HG03064 (cell line): ENCODE results near the gene TBX3.

ENCODE experiments used
- ATAC-seq: cut with Tn5 transposase; IDR thresholded peaks from one replicate; pipeline ENCODE4 v1.9.1; 2021; ENCODE audit warnings: low read depth; ENCODE audit not compliant: unreplicated experiment

Gene TBX3

DNA sequence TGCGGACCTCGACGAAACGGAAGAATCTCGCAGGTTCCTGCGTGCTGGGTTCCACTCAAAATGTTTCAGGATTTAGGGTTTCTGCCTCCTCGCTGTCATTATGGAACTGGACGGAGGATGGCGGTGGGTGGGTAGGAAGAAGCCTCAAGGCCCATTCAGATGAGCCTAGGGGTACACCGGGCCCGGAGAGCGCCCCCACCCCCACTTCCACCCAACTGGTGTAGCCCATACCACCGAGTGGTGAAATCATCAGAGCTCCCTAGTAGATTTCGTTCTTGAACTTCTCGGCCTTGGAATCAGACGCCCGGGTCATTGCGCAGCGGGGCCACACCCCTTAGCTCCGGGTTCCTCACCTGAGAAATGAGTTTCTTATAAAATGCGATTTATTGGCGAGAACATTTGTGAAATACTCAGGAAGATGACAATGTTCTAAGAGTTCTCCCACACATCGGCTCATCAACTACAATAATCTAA, 13.3 kb upstream of the TBX3 start:
- no peak for ATAC-seq

DNA sequence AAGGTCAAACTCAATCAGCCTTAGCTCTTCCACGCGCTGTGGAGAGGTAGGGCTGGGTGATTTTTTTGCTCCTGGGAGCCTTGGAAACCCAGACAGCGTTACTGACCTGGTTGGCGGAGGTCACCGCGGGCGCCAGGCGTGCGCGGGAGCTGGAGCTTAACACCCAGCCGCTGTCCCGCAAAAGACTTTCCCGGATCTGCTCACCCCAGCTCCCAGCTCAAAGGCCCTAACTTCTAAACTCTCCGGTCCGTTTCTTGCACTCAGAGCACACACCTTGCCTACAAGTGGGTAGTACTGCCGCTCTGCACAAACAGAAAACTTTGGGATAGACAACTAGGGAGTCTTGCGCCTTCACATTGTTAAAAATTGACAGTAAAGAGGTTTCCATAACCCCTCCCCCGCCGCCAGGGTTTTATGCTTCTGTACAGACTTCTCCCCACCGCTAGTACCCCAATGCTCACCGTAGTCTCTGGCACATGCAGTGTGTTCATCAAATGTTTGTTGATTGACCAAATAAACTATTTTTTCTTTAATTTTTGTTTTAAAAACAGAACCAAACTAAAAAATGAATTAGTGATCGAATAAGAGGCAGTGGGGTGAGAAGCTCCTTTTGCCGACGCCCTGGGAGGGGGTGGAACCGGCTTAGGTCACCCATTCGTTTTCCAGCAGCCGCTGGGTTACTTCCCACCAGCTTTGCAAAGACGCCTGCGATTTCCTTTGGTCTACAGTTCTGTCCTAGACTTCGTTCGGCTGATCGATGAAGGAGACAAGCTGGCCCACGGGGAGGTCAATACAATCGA, 12.7 kb upstream of the TBX3 start:
- no peak for ATAC-seq

DNA sequence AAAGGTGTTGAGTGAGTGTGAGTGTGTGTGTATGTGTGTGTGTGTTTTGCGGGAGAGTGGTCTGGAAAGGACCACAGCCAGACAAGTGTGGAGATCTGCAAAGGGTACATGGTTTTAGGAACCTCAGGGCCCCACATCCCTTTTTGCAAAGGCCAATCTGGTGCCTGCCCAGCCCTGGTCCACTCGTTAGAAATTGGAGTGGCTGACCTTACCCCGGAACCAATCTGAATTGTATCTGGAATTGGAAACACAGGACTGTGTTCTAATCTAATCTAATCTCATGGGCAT, 11.3 kb upstream of the TBX3 start:
- ATAC-seq, result no peak

DNA sequence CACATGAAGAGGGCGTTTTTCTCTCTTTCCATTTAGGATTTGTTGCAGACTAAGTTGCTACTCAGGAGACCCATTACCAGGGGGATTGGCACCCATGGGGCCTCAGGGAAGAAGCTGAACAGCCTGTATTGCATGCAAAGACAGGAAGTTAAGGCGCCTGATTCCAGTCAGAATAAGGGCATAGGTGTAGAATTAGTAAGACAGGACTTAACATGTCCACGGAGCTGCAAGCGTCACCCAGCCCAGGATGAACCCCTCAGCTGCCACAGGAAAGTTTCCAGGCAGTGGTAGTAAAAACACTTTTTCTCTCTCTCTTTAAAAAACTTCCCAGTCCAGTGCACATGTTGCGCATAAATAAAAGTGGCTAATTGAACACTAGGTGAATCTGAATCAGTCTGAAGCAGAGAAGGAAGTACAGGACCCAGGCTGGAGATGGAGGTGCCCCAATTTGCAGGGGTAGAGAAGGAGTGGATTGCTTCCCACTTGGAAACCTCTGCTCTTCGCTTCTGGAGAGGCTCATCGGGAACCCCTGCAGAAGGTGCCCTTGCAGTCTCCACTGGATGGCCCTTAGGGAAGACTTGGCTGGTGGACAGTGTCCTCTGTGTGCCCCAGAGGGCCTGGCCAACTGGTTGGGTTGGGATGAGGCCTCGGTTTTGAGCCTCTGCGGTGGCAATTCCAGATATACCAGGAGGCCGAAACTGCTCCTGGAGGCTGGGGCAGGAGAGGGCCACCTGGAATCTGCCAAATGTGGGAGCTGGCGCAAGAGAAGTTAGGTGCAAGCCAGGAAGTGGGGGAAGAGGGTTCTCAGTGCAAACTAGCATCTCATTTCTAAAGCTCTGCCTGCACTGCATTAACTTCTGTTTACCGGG, 10.7 kb upstream of the TBX3 start:
- ATAC-seq, result no peak

DNA sequence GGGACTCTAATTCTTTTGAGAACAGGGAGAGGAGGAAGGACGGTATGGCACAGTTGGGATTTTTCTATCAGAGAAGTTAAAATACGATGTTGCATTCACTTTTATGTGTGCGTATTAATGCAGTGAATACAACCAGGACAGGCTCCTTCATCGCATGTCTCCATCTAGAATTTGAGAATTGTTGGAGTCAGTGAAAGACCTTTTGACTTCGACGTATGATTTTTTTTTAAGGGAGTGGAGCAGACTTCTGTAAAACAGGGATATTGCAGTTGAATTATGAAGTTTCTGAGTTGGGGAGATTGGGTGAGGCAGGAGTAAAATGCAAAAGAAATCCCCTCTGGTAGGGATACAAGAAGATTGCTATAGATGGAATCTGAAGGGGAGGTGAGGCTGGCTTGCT, 9.6 kb upstream of the TBX3 start:
- no peak for ATAC-seq

DNA sequence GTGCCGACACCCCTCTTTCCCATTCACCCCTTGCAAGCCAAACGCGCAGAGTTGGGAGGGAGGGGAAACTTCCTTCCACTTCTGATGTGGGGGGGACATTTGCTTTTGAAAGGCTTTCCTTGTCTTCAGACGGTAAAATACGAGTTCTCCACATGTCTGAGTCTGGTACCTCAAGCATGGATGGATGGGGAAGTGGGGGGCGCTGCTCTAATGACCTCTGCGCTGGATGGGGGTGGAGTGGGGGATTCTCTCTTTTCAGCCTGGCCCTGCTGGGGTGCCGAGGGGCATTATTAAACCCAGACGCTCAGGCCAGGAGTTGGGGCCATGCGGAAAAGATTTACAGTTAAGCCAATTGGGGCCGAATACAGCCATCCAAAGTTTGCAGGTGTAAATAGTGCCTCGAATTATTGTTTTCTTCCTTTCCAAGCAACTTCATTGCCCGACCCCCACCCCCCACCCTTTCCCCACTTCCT, 9.1 kb upstream of the TBX3 start:
- no peak for ATAC-seq

DNA sequence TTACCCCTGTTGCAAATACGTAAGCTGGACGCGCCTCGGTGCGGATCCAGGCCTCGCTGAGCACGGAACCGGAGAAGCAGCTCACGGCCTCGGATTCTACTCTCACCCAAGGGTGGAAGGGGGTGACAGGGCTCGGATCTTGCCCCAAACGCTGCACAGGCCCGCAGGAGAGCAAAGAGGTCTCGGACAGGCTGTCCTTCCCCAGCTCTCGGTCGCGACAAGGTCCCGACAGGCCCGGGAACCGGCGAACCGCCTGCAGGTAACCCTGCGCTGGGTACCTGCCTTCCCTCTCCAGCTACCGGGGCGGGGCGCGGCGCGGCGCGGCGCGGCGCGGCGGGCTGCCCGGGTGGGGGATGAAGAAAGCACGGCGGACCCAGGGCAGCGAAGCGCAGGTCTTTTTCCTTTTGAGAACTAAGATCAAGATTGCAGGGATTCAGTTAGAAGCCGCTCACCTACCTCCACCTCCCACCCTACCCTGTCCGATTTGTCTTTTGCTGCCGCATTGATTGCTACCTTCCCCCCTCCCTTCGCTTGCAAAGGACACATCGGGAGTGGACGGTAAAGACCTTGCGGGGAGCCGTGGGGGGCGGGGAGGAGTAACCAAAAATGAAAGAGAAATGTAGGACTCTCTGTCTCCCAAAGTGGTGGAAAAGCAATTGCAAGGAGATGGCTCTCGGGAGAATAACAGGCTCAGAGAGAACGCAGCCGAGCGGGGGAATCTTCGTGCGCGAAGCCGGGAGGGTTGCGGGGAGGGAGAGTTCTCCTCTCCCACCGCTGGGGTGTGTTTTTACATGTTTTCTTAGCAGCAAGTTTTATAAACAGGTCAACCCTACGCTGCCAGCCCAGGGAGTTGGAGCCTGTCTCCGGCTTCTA, 8.4 kb upstream of the TBX3 start:
- ATAC-seq, result no peak

DNA sequence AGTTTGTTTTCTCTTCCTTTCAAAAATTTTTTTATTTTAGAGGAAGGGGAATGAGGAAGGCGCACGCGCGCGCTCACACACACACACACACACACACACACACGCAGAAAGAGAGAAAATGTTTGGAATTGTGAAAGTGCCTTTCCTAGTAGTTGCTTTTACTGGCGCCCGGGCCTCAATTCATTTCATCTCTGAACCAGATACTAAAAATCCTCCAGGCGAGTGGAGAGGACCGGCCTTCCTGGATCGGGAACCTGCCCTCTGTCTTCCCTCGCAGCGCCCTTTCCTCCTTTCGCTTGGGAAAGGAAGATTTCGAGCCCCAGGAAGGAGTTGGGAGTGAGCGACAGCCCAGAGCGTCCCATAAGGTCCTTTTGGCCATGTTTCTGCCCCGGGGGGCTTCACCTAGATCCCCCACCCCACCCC, 7.8 kb upstream of the TBX3 start:
- ATAC-seq, result no peak

DNA sequence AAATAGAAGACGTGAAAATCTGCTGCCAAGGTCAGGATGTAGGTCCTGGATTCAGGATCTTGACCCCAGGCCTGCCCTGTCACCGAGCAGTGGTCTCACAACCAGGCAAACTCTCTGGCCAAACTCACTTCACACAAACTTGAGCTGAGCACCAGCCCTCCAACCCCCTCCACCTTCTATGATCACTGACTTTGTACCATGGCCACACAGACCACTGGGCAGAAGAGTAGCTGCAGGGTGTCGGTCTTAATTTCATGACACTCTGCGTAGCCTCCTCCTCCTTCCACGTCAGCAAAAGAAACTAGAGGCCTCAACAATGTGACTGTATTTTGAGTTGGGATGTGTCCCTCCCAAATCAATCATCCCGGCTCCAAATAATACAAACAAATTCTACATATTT, 7.2 kb upstream of the TBX3 start:
- ATAC-seq, result no peak

DNA sequence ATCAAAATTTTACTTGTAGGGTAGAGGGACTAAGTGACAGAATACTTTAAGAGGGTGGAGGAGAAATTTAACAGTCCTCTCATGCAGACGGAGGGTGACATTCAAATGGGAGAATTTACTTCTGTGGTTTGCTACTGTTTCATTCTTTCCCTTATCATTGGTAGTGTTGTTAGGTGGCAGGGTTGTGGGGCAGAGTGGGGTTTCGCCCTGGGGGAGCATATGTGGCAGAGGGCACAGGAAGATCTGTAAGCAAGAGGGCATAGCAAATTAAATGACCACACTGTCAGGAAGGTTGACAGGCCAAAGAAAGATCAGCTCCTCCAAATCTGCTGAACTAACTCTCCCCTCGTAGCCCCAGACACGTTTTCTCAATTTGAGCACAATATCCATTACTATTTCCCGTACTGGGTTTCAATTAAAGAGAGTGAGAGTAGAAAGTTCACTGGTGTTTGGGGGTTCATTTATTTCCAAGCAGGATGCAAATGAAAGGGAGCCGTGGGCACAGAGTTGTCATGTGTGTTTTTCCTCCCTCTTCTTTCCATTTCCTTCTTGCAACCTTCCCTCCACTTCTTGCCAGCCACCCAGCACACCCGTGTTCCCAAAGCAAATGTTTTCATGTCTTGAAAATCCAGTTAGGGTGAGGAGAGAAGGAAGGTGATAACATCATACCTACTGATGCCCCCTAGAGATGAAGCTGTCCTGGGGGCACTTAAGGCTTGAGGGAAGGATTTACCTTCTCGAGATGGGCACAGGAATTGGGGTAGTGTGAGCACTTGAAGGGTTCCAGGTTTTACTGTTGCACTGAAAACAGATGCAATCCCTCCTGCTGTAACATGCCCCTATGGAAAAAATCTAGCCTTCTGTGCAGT, 6.5 kb upstream of the TBX3 start:
- no peak for ATAC-seq

DNA sequence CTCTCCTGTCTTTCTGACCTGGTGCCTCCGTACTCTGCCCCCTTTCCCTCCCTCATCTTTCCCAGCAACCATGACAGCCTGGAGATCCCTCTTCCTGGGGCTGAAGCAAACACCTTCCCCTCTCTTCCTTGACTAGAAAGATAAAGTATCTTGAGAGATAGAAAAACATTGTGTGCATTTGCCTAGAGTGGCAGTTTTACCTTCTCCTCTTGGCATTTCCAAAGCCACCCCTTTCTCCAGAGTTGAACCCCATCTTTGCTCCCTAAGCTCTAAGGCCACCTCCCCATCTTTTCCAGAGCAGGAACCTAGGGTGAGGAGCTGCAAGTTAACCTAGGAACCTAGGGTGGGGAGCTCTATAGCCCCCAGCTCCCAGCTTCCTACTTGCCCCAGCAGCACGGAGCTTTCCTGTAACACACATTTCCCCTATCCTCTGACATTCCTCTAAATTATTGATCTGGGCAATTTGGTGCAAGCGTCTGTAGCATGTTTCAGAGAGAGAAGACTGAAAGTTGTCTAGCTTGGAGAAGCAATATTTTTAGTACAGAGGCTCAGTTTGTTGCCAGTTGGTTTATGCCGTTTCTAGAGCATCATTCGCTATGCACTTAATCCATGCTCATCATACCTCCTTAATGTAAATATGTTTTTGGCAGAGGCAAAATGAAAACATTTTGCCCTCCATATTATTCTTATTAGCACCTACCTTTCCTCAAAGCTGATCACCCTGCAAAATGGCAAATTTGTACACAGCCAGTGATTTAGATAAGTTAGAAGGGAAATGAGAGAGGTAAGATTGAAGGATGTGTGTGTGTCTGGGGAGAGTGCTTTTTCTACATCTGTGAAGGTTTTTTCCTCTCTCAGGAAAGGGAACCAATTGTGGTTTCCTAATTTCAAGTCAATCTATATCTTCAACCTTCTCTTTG, 5.4 kb upstream of the TBX3 start:
- no peak for ATAC-seq

DNA sequence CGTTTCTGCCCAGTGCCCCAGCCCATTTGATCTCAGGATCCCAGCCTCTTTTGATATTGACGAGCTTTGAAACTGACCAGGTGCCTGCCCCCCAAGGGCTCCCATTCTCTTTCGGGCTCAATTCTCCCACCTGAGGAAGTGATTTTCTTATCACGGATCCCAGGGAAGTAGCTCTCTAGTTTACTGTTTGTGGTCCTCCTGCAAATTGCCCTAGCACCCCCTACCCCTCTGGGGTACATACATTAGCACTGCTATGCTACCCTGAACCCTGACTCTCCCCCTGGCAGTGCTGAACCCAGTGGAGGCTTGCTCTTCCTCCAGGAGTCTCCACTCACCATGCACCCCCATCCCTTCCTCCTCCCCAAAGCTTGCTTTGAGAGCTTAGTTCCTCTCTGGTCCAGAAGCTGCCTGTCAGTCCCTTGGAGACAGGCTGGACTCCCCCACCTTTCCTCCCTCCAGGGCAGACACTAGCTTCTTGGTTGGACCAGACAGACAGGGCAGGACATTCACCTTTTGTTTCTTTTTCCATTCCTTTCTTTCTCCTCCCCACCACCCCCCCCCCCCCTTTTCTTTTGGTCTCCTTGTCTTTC, 4.4 kb upstream of the TBX3 start:
- no peak for ATAC-seq

DNA sequence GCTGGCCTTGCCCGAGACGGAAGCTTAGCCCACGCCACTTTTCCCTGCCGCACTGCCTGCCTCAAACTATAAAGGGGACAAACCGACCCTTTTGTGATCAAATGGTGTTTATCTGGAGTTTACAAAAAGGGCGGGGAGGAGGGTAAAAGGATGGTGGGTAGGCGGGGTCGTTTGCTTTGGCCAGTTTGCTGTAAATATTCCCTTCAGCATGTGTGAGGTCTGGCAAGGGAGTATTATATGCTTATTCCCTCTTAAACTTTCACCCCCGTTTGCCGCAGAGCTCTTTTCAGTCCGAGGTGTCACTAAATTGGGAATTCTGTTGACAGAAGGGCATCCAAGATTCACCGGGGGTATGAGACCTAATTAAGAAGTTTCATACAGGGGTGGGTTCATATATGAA, 3.8 kb upstream of the TBX3 start:
- no peak for ATAC-seq

DNA sequence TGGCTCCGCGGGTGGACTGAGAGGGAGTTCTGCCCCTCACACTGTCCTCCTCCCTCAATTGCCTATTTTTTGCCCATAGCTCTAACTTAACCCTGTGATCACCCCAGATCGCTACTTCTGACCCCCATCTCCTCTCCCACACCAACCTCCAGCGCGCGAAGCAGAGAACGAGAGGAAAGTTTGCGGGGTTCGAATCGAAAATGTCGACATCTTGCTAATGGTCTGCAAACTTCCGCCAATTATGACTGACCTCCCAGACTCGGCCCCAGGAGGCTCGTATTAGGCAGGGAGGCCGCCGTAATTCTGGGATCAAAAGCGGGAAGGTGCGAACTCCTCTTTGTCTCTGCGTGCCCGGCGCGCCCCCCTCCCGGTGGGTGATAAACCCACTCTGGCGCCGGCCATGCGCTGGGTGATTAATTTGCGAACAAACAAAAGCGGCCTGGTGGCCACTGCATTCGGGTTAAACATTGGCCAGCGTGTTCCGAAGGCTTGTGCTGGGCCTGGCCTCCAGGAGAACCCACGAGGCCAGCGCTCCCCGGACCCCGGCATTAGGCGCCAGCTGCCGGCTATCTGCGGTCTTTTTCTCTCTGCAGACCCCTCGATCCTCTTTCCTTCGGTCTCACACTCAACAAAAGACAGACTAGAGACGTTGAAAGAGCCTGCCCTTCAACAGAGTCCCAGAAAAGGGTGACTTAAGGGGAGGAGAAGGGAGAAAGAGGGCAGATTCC, 3.0 kb upstream of the TBX3 start:
- ATAC-seq, result no peak

DNA sequence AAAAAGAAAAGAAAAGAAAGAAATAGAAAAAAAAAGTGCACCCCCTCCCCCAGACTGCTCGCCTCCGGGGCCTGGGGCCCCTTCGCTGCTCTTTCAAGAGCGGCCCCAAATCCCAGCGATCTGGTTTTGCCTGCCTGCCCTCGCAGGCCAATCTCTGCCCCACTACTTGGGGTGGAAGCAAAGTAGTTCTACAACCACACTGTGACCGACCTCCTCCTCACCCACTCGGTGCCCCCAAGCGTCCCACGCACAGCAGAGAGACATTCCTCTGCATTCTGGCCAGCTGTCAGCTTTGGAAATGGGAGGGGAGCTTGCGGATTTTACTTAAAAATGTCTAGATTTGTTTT, 2.4 kb upstream of the TBX3 start:
- no peak for ATAC-seq

DNA sequence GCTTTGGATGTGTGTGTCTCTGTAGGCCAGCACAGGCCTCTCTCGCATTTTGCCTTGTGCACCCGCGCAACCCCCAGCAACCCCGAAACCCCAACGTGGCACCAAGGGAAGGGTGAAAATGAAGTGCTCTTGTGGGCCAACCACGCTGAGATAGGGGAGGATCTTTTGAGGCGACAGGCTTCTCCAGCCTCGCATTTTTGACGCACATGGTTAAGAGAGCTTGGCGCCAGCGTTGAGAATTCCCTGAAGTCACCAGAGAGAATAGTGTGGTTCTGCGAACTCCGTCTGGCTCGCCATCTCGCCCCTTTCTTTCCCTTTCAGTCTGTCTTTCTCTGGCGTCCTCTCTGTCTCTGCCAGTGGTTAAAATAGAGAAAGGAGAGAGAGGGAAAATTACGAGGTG, 1.9 kb upstream of the TBX3 start:
- no peak for ATAC-seq

DNA sequence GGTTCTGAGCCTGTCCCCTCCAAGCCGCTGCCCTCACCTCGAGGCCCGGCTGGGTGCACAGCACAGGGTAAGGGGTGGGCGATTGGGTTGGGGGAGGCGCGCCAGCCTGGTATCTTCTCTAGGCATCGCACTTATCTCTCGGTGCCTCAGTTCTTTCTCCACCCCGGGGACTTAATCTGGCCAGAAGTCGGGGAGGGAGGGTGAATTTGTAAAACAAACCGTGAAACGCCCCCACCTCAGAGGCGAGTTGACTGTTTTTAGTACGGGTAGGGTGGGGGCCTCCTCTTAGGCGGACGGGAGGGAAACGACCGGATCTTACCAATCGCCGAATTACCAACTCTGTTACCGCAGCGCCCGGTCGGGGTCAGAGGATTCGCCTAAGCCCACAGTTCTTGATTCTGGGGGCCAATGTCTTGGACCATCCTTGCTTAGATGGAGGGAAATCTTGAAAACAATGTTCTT, 1.4 kb upstream of the TBX3 start:
- no peak for ATAC-seq

DNA sequence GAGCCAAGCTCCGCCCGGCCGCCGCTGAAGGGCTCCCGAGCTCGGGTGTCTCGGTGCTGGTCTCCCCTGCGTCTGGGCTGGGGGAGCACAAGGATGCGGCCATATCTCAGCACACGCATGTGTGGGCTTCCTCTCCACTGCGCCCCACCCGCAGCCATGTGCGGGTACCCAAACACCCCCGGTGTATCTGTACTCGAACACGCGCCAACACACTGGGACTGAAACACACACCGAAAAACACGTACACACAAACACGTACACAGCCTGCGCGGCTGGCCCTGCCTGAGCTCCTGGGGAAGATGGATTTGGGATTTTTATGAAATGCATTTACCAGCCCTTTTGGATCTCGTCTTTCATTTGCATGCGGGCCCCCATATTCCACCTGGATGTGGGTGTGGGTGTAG, 897 bp upstream of the TBX3 start:
- ATAC-seq, result no peak
